Adipose tissue (tissue), 3 donors: ENCODE results near the gene FGFR2. TPM values are rescaled to one million over a fixed set of nuclear protein-coding genes. Genes with fewer than 3 reads are reported as not detected.
"Not testable (repeated sequence)": the region's sequence is repeated elsewhere in the genome, so short reads cannot be mapped to it uniquely, and the experiment has no call there.

Experiments used
- H3K27ac ChIP-seq: one replicate; pipeline ENCODE4 v1.5.1; 2013; ENCODE audit warnings: low read depth, low read length
- WGBS, 3 donors: extraction: QIAGEN DNeasy Blood & Tissue Kit; methylation state at CpG; one replicate each; pipeline ENCODE4 v1.1.7; 2013; 5-methylcytosine and 5-hydroxymethylcytosine counted together
- polyA plus RNA-seq, 3 donors: library from polyadenylated mRNA; stranded (reverse); fragments of 200-250 nt; gene quantifications; one replicate each; pipeline ENCODE4 v1.2.3, GENCODE V29; 2013
- donor health status: healthy with polysubstance abuse.
- donor health status: Bipolar disorder and iron deficiency.
- donor health status: healthy.

Gene FGFR2
- polyA plus RNA-seq, 3 donors, result 0.67 to 13.5 (median 1.1) TPM

- 27 to 87% (median 83%) methylated on average over 2 of the region's 2 CpGs for WGBS, 3 donors
Observed at GRCh38 chr10:121568275-121568674, 30.0 kb downstream of the FGFR2 start.

GRCh38 chr10:121567569-121567968 is 30.7 kb downstream of the FGFR2 start:
- WGBS, 3 donors, result 76 to 87% (median 78%) methylated on average over 8 of the region's 8 CpGs
- H3K27ac ChIP-seq, result no peak overlapping the region

More at GRCh38 chr10:121568275-121568674, 30.0 kb downstream of the FGFR2 start:
- H3K27ac ChIP-seq, result no peak overlapping the region

GRCh38 chr10:121566755-121567154 is 31.5 kb downstream of the FGFR2 start:
- H3K27ac ChIP-seq, result no peak overlapping the region
- 80 to 89% (median 86%) methylated on average over 6 of the region's 6 CpGs for WGBS, 3 donors

- 48 to 82% (median 81%) methylated on average over 11 of the region's 11 CpGs for WGBS, 3 donors
Observed at GRCh38 chr10:121559326-121560026, 38.8 kb downstream of the FGFR2 start.

GRCh38 chr10:121558238-121558637 is 40.0 kb downstream of the FGFR2 start:
- H3K27ac ChIP-seq, result no peak overlapping the region
- 79 to 82% (median 80%) methylated on average over 3 of the region's 3 CpGs for WGBS, 3 donors

More at GRCh38 chr10:121559326-121560026, 38.8 kb downstream of the FGFR2 start:
- H3K27ac ChIP-seq, result no peak overlapping the region

GRCh38 chr10:121556918-121557573 is 41.2 kb downstream of the FGFR2 start:
- H3K27ac ChIP-seq, result no peak overlapping the region
- 86 to 92% (median 92%) methylated on average over 6 of the region's 6 CpGs for WGBS, 3 donors

- H3K27ac ChIP-seq, result no peak overlapping the region
- WGBS, 3 donors, result 55 to 75% (median 55%) methylated on average over 7 of the region's 7 CpGs
Observed at GRCh38 chr10:121556455-121556854, 41.8 kb downstream of the FGFR2 start.

GRCh38 chr10:121554916-121555315 is 43.3 kb downstream of the FGFR2 start:
- H3K27ac ChIP-seq, result not testable (repeated sequence)
- 64 to 92% (median 88%) methylated on average over 9 of the region's 9 CpGs for WGBS, 3 donors

GRCh38 chr10:121553511-121554264 is 44.6 kb downstream of the FGFR2 start:
- H3K27ac ChIP-seq, result no peak overlapping the region
- WGBS, 3 donors, result 45 to 84% (median 80%) methylated on average over 8 of the region's 8 CpGs

- H3K27ac ChIP-seq, result no peak overlapping the region
Observed at GRCh38 chr10:121552746-121553145, 45.5 kb downstream of the FGFR2 start.

GRCh38 chr10:121551210-121551885 is 46.9 kb downstream of the FGFR2 start:
- 92 to 98% (median 96%) methylated on average over 10 of the region's 10 CpGs for whole genome bisulfite sequencing, 3 donors
- no peak overlapping the region for H3K27ac ChIP-seq

More at GRCh38 chr10:121552746-121553145, 45.5 kb downstream of the FGFR2 start:
- WGBS, 3 donors, result 71 to 95% (median 85%) methylated on average over 4 of the region's 4 CpGs

GRCh38 chr10:121544301-121544869 is 53.9 kb downstream of the FGFR2 start:
- 96 to 99% (median 96%) methylated on average over 5 of the region's 5 CpGs for WGBS, 3 donors
- H3K27ac ChIP-seq, result no peak overlapping the region

- 49 to 88% (median 87%) methylated on average over 7 of the region's 7 CpGs for WGBS, 3 donors
- no peak overlapping the region for H3K27ac ChIP-seq
Observed at GRCh38 chr10:121543545-121543944, 54.7 kb downstream of the FGFR2 start.

GRCh38 chr10:121541450-121542120 is 56.7 kb downstream of the FGFR2 start:
- WGBS, 3 donors, result 65 to 88% (median 80%) methylated on average over 8 of the region's 8 CpGs

GRCh38 chr10:121540732-121541395 is 57.4 kb downstream of the FGFR2 start:
- H3K27ac ChIP-seq, result no peak overlapping the region
- WGBS, 3 donors, result 43 to 69% (median 63%) methylated on average over 6 of the region's 6 CpGs

More at GRCh38 chr10:121541450-121542120, 56.7 kb downstream of the FGFR2 start:
- H3K27ac ChIP-seq, result no peak overlapping the region

- no peak overlapping the region for H3K27ac ChIP-seq
- WGBS, 3 donors, result 89 to 91% (median 89%) methylated on average over 7 of the region's 7 CpGs
Observed at GRCh38 chr10:121539786-121540185, 58.5 kb downstream of the FGFR2 start.

- WGBS, 3 donors, result 60 to 79% (median 65%) methylated on average over 8 of the region's 8 CpGs
- no peak overlapping the region for H3K27ac ChIP-seq
Observed at GRCh38 chr10:121536310-121536913, 61.8 kb downstream of the FGFR2 start.
